Measurements from ENCODE around the gene USH2A. TPM values are rescaled to one million over a fixed set of nuclear protein-coding genes. Genes with fewer than 3 reads are reported as not detected.

Gene USH2A
- total RNA-seq, 1 donor from 2014 or later, result not detected

DNA sequence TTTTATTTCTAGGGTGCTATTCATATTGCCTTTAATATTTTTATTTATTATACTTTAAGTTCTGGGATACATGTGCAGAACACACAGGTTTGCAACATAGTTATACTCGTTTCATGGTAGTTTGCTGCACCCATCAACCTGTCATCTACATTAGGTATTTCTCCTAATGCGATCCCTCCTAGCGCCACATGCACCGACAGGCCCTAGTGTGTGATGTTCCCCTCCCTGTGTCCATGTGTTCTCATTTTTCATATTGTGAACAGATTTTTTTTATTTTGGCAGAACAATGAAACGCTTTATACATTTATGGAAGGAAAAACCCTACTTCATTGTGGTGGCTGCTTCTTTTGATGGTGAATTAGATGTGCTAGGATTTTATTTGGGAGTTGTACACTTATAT, 14.4 kb upstream of the USH2A start:
- TF ChIP-seq CTCF (conservative IDR thresholded peaks at IDR 0.05; ENCODE audit: low read depth, low read length), result no peak
- H3K4me3 ChIP-seq (ENCODE audit: low read depth, low read length), result no peak overlapping the region
- no peak for DNase-seq (ENCODE audit: low read depth)

DNA sequence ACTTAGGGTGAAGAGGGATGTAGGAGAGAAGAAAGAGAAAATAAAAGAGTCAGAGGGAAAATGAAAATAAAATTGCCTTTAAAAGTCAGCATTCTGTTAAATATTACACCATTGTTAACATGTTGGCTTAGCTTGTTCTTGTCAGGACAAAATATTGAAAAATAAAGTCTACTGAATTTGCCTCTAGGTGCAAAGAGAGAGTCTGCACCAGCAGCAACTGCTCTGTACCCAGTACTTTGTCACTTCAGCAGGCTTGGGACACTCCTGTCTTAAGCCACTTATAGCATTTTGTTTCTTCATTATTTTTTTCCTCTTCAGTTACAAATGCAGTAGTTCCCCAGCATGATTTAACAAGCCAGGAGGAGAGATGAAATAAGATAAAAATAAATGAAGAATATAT, 11.0 kb upstream of the USH2A start:
- no peak for TF ChIP-seq CTCF (conservative IDR thresholded peaks at IDR 0.05; ENCODE audit: low read depth, low read length)
- H3K4me3 ChIP-seq (ENCODE audit: low read depth, low read length), result no peak overlapping the region
- DNase-seq (ENCODE audit: low read depth), result no peak

- no peak for DNase-seq (ENCODE audit: low read depth)
- no peak overlapping the region for H3K4me3 ChIP-seq (ENCODE audit: low read depth, low read length)
- TF ChIP-seq CTCF (conservative IDR thresholded peaks at IDR 0.05; ENCODE audit: low read depth, low read length), result no peak
Observed at GRCh38 chr1:216433175-216433574, 9.9 kb upstream of the USH2A start.

DNA sequence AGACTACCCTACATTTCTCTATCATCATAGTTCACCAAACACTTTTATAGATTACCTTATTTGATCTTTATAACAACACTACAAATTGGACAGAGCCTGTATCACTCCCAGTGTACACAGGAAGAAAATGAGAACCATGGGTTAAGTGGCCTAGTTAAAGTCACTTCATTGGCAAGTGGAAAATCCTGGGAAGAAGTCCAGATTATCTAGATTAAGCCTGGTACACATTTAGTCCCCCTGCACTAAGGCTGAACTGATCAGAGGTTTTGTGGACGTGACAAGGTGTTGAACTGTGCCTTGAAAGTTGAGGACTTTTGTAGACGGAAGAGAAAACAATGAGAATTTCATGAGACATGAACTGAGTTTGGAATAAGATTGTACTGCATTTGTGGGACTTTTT, 7.5 kb upstream of the USH2A start:
- TF ChIP-seq CTCF (conservative IDR thresholded peaks at IDR 0.05; ENCODE audit: low read depth, low read length), result no peak
- H3K4me3 ChIP-seq (ENCODE audit: low read depth, low read length), result no peak overlapping the region
- DNase-seq (ENCODE audit: low read depth), result no peak

DNA sequence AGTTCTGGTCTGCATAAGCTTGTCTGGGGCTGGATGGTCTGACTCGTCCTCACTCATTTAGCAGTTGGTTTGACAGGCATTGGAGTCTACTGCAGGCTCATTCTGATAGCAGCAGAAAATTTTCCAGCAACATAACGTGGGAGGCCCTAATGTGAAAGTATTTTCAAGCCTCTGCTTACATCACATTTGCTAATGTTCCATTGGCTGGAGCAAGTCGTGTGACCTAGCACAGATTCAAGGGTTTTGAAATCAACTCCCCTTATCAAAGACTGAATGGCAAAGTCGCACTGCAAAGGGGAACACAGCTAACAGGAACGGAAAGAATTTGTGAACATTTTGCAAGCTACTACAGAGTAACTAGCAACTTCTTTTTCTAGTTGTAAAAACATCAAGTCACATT, 2.3 kb upstream of the USH2A start:
- DNase-seq (ENCODE audit: low read depth), result no peak
- no peak for TF ChIP-seq CTCF (conservative IDR thresholded peaks at IDR 0.05; ENCODE audit: low read depth, low read length)
- H3K4me3 ChIP-seq (ENCODE audit: low read depth, low read length), result no peak overlapping the region

DNA sequence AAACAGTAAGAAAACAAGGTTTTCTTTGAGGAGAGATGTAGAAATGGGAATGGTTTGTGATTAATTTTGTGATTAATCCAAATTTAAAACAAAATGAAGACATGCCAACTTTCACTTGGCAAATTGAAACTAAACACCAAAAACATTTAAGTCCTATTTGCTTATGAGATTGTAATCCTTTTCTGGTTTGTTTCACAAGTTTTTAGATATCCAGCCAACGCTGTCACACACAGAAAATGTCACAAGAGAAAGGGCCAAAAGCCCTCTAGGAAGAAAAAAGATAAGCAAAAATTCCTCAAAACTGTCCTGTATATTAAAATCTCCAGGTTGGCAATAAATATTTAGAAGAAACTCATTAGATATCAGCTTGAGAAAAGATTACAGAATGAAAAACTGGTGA, 2.5 kb downstream of the USH2A start:
- no peak overlapping the region for H3K4me3 ChIP-seq (ENCODE audit: low read depth, low read length)
- DNase-seq (ENCODE audit: low read depth), result no peak
- no peak for TF ChIP-seq CTCF (conservative IDR thresholded peaks at IDR 0.05; ENCODE audit: low read depth, low read length)

DNA sequence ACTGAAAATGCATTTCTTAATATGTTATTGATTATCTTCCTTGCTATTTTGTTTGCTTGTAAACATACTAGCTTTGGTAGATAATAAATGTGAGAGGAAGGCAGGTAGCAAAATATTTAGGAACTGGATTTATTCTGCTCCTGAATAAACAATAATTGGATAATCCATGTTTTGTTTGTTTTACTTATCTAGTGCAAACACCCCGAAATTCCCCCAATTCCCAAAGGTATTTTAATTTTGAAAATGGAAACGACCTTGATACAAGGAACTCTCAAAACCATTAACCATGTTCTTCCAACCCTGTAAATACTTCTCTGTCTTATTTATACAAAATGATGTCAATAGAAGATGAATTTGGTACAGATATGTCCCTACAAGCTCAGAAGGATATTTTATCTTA, 3.0 kb downstream of the USH2A start:
- TF ChIP-seq CTCF (conservative IDR thresholded peaks at IDR 0.05; ENCODE audit: low read depth, low read length), result no peak
- H3K4me3 ChIP-seq (ENCODE audit: low read depth, low read length), result no peak overlapping the region
- no peak for DNase-seq (ENCODE audit: low read depth)

Measured in epithelial cell of proximal tubule (primary cell).